NCI-H2171 (cell line): ENCODE results near the gene RAB3A.

Experiments
- DNase-seq: peaks from one replicate; lab custom pipeline; 2025; lab: John Stamatoyannopoulos, UW

The RAB3A gene

GRCh38 chr19:18203863-18204393 lies at the start of gene RAB3A:
TSS of gene RAB3A (minus strand) at chr19:18204042. CDS start at chr19:18202740, 1,302 bp downstream.
- peak; percentile 100 for DNase-seq

GRCh38 chr19:18253130-18253529 lies 49.3 kb upstream of the RAB3A start:
- no peak for DNase-seq

GRCh38 chr19:18252370-18252717 lies 48.5 kb upstream of the RAB3A start:
- DNase-seq, result no peak

- DNase-seq, result peak; percentile 23
Measured at GRCh38 chr19:18251587-18252369, 47.9 kb upstream of the RAB3A start.

GRCh38 chr19:18249834-18250233 lies 46.0 kb upstream of the RAB3A start:
- no peak for DNase-seq

- DNase-seq, result no peak
Measured at GRCh38 chr19:18245297-18245696, 41.5 kb upstream of the RAB3A start.

- DNase-seq, result no peak
Measured at GRCh38 chr19:18239303-18239702, 35.5 kb upstream of the RAB3A start.

- DNase-seq, result no peak
Measured at GRCh38 chr19:18234194-18234593, 30.4 kb upstream of the RAB3A start.

GRCh38 chr19:18233224-18233825 lies 29.5 kb upstream of the RAB3A start:
- no peak for DNase-seq

GRCh38 chr19:18232540-18233223 lies 28.8 kb upstream of the RAB3A start:
- DNase-seq, result peak; percentile 57

- peak; percentile 76 for DNase-seq
Measured at GRCh38 chr19:18231775-18232174, 27.9 kb upstream of the RAB3A start.

GRCh38 chr19:18230941-18231734 lies 27.3 kb upstream of the RAB3A start:
- no peak for DNase-seq

GRCh38 chr19:18229915-18230314 lies 26.1 kb upstream of the RAB3A start:
- no peak for DNase-seq

- DNase-seq, result no peak
Measured at GRCh38 chr19:18229474-18229873, 25.6 kb upstream of the RAB3A start.

GRCh38 chr19:18227781-18228271 lies 24.0 kb upstream of the RAB3A start:
- DNase-seq, result no peak

- DNase-seq, result no peak
Measured at GRCh38 chr19:18226956-18227780, 23.3 kb upstream of the RAB3A start.

- no peak for DNase-seq
Measured at GRCh38 chr19:18225702-18226468, 22.0 kb upstream of the RAB3A start, which contains the start of gene PDE4C. TSS of gene PDE4C (minus strand) at chr19:18226438. CDS start at chr19:18226415, 23 bp downstream.

GRCh38 chr19:18225355-18225701 lies 21.5 kb upstream of the RAB3A start:
- no peak for DNase-seq

- DNase-seq, result peak; percentile 60
Measured at GRCh38 chr19:18224525-18225354, 20.9 kb upstream of the RAB3A start.
